GM20431 (cell line): ENCODE results near the gene NAA60.

Experiments used
- in situ Hi-C: fragments of 300-500 bp; cut with MseI, MboI; formaldehyde crosslinking; loops from one replicate; pipeline ENCODE4 v1.15.0; 2020; ENCODE audit warnings: low sequenced_read_pairs; ENCODE audit not compliant: unreplicated experiment

NAA60 gene

GRCh38 chr16:3530371-3530914 lies 87.0 kb downstream of the NAA60 start:
- in situ Hi-C loops = no loop called here

- in situ Hi-C loops = no loop called here
Measured at GRCh38 chr16:3532741-3533140, 89.3 kb downstream of the NAA60 start.

- in situ Hi-C loops = no loop called here
Measured at GRCh38 chr16:3534126-3534525, 90.6 kb downstream of the NAA60 start.

- in situ Hi-C loops = no loop called here
Measured at GRCh38 chr16:3536271-3536731, 92.8 kb downstream of the NAA60 start.
